Measurements from ENCODE around the gene ABITRAM. TPM values are rescaled to one million over a fixed set of nuclear protein-coding genes. Genes with fewer than 3 reads are reported as not detected.
"Not testable (repeated sequence)": the region's sequence is repeated elsewhere in the genome, so short reads cannot be mapped to it uniquely, and the experiment has no call there.

Gene ABITRAM
- polyA plus RNA-seq, 10 donors: 11.8 to 17.6 (median 14.2) TPM

DNA sequence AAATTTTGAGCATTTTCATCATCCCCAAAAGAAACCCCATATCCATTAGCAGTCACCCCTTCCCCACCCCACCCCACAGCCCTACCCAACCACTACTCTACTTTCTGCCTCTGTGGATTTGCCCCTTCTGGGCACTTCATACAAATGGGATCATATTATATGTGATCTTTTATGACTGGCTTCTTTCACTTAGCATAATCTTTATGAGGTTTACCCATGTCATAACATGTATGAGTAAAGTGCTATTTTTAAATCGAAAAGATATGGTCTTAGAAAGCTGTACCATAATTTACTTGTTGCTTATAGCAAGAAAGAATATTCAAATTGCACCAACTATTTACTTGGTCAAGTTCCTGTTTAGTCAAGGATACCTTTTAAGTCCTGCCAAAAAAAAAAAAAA lies 13.0 kb upstream of the ABITRAM start:
- DNase-seq: no peak

DNA sequence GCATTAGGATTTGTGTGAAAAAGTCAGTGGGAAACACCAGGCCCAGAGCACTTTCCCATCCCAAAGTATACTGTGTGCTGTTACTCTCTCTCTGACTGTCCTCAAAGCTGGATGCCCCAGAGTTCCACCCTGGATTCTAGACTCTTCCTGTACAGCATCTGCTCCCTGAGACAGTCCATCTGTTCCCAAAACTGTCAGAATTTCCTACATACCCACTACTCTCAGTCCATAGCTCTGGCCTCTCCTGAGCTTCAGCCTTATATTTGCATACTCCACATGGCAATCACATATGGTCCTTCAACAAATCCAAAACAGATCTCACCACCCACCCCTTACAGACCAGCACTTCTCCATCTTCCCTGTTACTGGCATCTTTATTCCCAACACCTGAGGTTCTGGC lies 9.7 kb upstream of the ABITRAM start:
- no peak for DNase-seq

DNA sequence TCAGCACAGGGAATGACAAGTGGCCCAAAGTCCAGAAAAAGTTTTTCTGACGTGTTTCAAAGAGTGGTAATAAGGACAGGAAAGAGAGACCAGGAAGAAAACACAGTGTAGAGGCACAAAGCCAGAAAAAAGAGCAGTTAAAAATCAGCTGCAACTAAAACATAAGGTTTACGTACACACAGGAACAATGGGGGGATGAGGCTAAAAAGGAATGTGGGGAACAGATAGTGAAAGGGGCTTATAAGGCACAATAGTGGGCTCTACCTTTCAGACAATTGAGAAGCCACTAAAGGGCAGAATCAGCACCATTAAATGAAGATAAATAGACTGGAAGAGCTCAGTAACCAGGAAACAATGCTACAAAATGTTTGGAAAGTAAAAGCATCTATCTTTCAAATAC lies 5.8 kb upstream of the ABITRAM start:
- no peak for DNase-seq

DNA sequence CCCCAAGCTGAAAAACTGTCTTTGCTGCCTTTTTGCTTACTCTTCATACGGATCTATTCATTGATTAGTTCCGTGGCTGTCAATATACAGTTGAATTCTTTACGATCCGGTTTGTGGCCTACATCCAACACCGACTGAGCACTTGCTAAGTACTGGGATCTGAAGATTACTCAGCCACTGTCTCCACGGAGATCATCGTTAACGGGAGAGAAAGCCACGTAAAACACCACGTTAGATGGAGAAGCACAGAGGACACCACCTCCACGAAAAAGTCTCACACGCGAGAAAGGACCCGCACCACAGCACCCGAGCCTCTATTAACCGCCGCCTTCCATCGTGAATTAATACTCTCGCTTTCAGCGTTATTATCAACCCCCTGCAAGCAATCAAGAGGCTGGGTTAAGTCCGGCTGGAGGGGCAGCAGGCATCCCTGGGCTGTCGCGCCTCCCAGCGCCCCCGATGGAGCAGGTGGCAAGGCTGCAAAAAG lies 926 bp upstream of the ABITRAM start:
- peak in 1 of 3 donors; percentile 10 for DNase-seq

DNA sequence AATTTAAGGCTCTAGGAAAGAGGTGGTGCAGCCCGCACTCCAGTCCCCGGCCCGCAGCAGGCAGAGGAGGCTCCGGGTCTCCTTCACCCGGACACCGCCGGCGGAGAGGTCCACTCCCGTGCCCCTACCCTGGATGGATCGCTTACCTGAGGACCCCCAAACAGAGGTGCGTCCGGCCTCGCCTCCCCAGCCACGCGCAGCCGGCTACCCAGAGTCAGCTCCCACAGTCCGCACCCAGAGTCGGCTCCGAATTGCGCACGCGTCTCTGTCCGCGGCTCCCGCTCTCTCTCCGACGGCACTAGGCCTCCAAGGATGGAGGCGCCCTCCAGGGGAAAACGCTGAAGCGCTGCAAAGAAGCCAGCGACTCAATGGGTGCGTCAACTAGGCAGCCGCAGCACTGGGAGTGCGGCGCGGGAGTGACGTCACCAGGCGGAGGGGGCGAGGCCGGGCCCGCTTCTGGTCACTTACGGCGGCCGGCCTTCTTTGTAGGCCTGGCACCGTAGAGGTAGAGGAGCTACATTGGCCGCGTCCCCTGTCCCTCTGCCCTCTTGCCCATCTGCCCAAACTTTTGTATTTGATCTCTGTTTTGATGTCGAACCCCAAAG lies 380 bp upstream of the ABITRAM start, which contains the start of gene ELP1:
ELP1 (minus strand) TSS at position 407 of the 605 bp plus-strand sequence. CDS start 2,978 bp downstream, outside the sequence.
- peak; percentile 91 to 96 (median 92) for DNase-seq

DNA sequence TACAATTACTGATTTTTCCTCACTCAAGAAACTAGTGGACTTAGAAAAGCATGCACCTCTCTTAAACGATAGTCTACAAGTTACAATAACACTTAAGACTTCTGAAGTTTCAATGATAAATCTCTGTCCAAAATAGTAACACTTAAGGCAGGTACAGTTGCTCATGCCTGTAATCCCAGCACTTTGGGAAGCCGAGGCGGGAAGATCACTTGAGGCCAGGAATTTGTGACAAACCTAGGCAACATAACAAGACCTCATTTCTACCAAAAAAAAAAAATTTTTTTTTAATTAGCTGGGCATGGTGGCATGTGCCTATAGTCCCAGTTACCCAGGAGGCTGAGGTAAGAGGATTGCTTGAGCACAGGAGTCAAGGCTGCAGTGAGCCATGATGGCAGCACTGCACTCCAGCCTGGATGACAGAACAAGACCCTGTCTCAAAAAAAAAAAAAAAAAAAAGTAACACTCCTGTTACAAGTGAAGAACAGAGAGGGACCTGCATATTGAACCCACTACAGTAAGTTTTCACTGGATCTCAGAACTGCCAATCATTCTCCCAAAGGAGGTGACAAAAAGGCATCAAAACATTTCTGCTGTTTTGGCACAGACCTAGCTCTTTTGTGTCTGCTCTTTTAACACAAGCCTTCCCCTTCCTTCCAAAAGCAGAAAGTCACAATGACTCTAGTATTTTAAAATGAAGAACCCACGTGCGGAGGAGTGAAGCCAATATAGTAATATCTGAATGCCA lies 3.5 kb downstream of the ABITRAM start:
- no peak for DNase-seq

DNA sequence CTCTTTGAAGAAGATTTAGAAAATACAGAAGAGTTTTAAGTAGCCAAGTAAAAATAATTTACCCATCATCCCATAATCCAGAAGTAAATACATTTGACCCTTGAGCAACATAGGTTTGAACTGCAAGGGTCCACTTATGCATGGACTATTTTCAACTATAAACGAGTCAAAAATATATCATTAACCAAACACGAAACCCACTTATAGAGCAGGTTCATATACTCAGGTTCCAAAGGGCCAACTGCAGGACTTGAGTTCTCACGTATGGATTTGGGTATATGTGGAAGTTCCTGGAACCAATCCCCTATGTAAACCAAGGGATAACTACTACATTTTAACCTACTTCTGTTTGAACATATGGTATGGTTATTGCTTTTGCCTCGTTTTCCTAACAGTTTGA lies 5.8 kb downstream of the ABITRAM start:
- no peak for DNase-seq

DNA sequence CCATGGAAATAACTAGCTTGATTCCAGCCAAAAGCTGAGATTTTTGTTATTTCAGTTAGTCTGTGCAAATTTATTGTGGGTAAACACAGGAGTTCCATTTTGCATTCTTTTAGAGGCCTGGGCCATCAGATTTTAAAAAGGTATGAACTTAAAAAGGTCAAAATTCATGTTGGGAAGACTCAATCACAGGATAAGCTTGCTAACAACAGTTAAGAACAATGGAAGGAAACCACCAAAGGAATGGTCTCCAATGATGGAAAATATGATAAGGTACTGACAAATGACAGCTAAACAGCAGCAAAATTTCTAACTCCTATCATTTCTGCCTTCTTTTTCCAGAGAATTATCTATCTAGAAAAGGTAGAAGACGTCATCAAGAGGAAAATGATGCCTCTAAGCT lies 16.0 kb downstream of the ABITRAM start:
- no peak for DNase-seq

DNA sequence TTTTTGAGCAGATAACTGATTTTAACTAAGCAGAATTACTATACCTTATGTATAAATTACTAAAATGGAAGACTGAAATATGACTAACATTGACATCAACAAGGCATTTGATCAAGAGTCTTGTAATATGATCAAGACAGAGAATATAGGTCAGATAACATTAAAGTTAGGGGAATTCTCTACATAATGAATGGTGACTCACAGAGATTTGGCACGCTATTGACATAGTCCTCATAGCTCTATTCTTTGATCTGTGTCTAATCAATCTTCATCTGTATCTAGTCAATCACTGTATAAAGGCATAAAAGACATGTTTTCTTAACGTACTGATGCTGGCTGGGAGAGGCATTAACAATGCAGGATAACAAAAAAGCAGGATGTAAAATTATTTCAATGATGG lies 17.4 kb downstream of the ABITRAM start:
- no peak for DNase-seq

DNA sequence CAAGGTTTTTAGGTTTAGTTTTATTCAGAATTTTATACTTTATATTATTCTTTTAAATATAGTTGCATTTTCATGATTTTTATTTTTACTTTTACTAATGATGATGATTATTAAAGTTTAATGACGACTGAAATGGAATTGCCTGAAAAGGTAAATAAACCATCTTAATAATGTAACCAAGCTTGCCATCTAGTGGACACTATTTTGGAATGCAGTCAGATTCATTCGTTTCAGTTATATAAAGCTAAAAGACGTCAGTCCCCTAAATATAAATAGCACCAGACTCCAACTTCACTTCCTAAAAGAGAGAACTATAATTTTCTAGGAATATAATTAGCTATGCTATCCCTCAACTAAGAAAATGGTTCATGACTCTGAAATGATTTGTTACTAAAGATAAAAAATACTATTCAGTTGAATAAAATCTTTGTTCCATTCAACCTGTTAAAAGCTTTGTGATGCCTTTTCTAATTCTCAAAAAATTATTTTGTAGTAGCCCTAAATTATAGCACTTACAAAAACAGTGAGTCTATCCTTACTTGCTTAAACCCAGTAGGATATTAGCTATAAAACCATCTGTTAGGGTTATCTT lies 19.9 kb downstream of the ABITRAM start:
- peak; percentile 44 to 69 (median 51) for DNase-seq

DNA sequence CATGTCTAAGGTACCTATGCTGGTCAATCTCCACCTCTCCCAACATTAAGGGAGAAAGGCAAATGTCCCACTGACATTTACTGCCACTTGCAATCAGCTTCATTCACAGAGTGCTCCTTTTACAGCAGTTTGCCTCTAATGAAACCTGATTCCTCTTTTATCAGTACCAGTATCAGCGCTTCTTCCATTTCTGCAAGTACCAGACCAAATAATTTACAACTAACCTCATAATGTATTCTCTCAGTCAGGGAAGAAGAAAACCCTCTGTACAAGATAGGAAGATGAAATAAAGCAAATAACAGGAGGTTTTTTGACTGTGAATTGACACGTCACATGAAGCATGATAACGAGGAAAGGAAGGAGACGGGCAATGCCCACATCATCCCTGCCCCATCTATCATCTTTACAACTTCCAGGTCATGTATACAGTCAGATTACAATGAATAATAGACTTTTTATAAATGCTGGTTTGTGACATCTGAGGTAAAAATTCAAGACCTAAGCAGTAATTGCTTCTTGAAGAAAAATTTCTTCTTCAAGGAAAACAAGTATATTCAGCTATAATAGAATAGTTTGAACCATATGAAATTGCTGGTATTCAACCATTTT lies 21.9 kb downstream of the ABITRAM start:
- DNase-seq: no peak

DNA sequence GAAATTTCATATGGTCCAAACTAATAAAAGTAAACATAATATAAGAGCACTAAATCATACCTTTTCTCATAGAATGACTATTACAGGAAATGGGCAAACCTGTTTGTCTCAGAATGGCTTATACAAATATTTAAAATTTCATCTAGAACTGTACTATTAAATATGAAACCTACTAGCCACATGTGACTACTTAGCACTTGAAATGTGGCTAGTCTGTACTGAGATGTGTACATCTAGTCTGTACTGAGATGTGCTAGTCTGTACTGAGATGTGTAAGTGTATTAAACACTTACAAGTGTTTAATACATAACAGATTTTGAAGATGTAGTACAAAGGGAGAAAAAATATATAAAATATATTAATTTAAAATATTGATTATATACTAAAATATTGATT lies 22.4 kb downstream of the ABITRAM start:
- no peak for DNase-seq

DNA sequence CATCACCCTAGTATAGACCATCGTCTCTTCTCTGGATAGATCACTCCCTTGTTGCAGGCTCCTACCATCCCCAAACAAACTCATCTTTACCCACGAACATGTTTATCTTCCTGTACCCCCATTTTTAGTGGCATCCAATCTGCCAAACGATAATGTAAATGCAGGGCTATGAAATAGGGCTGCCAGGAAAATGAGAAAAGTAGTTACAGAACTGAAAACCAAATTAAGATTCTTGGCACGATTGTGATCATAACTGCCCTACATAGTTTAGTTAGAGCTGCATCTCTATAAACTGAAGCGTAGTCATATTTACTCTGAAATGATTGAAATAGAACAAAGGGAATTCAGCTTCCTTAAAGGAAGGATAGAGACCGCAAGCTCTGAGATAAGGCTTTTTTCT lies 26.1 kb downstream of the ABITRAM start:
- no peak for DNase-seq

DNA sequence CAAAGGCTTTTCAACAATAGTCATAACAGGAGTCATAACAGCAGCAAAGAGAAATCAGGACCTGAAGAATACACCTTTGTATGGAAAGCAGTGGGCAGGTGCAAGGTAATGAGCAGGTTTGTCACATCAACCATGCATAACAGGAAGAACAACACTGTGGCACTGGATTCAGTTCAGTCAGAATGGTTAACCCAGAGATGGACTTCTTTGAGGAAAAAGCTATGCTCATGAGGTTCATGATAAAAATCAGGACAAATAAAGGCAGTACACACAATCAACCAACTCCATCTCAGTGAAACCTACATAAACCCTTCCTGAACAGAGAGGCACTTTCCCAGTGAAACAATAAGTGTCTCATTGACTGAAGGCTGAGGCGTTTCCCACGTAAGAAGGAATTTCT lies 27.0 kb downstream of the ABITRAM start:
- no peak for DNase-seq

DNA sequence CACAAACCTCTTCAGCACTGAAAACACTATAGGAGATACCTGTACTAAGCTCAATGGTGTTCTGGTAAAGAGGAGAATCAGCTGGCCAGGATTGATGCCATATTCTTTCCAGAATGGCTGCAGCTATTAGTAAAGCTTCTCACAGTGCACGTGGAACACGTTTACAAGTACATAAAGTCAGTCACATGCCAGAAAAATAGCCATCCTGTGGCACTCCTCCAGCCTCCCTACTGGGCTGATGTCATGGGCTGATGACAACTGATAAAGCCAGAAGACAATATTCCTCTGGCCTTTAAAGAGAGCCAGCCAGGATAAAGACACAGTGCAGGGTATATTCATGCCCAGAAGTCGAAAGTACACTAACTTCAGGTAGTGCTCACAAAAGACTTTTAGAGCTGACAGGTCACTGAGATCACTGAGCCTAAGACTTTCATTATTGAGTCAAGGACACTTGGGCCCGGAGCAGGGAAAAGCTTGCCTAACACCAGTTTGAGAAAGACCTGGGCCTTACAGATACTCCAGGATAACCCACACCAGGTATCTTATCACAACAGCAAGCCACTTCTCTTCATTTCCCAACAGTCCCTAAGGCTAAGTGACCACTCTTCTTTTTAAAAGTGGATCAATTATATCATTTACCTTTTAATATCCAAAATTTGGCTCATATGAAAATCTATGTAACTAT lies 29.4 kb downstream of the ABITRAM start:
- DNase-seq: no peak

DNA sequence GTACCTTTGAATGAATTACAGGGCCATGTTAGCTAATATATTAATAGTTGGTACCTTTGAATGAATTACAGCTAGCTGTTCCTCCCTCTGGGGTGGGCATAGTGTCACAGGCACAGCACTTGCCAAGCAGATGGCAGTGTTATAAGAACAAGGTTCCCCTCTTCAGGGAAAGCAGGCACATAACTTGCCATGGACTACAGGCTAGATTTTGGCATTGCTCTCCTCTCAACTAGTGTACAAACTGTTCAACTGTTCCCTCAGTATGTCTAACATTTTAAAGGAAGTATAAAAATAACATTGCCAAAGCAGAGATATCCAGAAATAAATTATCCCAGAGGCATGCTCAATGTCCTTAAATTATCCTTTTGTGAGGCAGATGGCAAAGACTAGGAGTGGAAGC lies 33.7 kb downstream of the ABITRAM start:
- DNase-seq: no peak

DNA sequence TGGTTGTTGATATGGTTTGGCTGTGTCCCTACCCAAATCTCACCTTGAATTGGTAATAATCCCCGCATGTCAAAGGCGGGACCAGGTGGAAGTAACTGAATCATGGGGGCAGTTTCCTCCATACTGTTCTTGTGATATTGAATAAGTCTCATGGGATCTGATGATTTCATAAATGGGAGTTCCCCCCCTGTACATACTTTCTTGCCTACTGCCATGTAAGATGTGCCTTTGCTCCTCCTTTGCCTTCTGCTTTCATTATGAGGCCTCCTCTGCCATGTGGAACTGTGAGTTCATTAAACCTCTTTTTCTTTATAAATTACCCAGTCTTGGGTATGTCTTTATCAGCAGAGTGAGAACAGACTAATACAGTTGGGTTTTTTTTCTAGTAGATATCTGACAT lies 37.2 kb downstream of the ABITRAM start:
- DNase-seq: not testable (repeated sequence)

DNA sequence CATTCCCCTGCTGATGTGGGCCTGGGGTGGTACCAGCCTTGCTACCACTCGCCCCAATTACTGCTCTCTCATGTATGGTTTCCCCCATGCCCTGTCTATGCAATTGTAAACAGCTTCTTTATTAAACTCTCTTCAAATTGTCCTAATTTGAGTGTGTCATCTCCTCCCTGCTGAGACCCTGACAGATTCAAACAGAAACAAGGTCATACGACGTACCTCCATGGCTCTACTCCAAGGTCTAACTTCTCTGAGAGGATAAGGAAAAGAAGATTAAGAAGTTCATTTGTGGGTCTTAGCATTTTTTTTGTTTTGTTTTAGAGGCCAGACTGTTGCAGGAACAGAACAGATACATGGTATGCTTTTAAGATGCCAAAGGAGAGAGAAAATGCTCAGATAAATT lies 38.0 kb downstream of the ABITRAM start:
- no peak for DNase-seq

DNA sequence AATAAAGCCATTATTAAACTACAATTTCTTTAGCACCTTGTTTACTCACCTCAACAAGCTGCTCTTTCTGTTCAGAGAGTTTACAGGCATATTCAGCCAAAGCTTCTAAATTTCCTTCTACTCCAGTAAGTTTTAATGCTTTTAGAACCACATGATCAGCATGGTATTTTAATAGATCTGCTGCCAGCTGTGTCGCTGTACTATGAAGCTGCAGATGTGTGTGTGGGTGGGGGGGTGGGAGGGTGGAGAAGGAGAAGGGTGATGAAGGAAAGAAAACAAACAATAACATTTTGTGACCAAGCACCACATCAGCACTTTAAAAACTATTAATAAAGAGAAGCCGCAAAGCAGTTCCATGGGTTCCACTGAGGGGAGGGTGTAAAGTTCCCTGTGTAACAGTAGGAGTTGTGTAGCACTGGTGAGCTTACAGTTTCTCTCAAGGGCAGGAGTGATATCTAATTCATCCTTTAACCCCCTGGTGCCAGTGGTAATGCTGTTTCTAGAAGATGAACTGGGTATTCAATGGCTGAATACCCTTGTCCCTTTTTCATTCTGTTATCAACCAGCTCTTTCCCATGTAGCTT lies 38.5 kb downstream of the ABITRAM start:
- peak in 2 of 3 donors; percentile 26 to 50 for DNase-seq

DNA sequence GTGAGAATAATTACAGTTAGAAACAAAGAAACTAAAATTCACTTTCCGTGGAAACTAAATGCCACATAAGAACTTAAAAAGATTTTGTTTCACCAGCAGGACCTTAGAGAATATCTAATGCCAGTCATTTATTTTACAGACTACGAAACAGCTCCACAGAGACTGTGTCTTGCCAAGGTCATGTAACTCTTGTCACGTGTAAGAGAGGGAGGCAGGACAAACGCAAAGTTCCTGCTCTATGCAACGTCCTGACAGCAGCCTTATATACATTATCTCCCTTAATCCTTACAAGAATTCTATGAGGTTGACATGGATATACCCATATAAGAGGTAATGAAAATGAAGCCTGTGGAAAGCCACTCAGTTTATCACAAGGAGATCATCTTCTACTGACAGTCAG lies 39.7 kb downstream of the ABITRAM start:
- peak in 2 of 3 donors; percentile 24 to 40 for DNase-seq

DNA sequence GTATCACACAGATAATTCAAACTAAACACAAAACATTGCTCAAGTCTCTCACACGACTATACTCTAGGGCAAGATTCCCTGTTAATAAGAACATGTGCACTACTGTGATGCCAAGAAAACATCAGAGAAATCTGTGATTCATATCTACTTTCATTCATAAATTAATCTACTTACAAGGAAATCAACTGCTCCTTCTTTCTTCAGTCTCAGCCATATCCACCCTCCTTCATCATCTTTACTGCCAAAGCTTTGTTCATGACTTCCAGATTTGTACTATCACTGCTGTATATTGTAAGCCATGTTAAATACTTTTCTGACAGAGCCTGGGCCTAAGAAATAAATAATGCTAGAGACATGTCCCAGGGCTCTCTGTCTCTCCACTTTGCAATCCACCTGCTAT lies 44.0 kb downstream of the ABITRAM start:
- DNase-seq: peak; percentile 31 to 70 (median 56)

DNA sequence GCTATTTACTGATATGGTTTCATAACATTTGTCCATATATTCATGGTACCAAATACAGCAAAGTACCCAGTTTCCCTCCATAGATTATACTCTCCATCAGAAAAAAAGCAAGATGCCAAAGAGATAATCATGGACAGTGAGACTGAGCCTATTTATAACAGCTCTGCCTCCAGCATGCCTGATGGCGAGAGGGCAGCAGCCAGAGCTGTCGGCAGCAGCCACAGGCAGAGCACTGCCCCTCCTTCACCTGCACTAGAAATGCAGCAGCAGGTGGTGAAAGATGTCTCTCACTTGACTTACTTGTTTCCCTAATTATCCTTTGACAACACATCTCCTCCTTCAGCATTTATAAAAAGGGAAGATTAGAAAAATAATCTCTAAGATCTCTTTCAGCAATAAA lies 46.7 kb downstream of the ABITRAM start:
- DNase-seq: no peak
